GOT3 (cell line): Measurements from ENCODE around the gene MS4A2.
"Not testable (repeated sequence)": the region's sequence is repeated elsewhere in the genome, so short reads cannot be mapped to it uniquely, and the experiment has no call there.

Experiments
- DNase-seq: peaks from one replicate; lab custom pipeline; 2025; ENCODE audit warnings: mixed read lengths; lab: John Stamatoyannopoulos, UW

The MS4A2 gene

DNA sequence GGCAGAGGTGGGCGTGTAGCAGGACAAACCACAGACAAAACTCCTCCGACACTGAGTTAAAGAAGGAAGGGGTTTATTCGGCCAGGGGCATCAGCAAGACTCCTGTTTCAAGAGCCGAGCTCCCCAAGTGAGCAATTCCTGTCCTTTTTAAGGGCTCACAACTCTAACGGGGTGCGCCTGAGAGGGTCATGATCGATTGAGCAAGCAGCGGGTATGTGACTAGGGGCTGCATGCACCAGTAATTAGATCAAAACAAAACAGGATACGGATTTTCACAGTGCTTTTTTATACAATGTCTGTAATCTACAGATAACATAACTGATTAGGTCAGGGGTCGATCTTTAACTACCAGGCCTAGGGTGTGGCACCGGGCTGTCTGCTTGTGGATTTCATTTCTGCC lies 12.9 kb downstream of the MS4A2 start:
- DNase-seq: not testable (repeated sequence)

GRCh38 chr11:60104471-60105115 lies 16.1 kb downstream of the MS4A2 start:
- DNase-seq: not testable (repeated sequence)

- not testable (repeated sequence) for DNase-seq
These were observed 20.2 kb downstream of the MS4A2 start for GRCh38 chr11:60108631-60109030.

DNA sequence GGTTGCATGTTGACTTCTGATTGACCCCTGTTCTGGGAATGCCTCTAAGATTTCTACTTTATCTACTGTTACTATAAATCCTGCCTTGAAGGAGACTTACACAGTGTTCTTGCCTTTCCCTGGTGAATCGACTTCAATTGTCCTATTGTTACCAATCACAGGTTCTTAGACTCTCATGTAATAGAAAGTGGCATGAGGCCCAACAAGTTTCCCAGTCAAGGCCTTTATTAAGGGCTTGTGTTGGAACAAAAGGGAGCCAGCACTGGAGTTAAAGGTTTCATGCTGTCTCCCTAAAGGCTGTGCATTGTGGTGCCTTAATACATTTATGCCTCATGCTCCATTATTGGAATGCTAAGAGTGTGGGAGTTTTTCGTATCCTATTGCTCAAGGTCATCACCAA lies 23.3 kb downstream of the MS4A2 start:
- DNase-seq: no peak

DNA sequence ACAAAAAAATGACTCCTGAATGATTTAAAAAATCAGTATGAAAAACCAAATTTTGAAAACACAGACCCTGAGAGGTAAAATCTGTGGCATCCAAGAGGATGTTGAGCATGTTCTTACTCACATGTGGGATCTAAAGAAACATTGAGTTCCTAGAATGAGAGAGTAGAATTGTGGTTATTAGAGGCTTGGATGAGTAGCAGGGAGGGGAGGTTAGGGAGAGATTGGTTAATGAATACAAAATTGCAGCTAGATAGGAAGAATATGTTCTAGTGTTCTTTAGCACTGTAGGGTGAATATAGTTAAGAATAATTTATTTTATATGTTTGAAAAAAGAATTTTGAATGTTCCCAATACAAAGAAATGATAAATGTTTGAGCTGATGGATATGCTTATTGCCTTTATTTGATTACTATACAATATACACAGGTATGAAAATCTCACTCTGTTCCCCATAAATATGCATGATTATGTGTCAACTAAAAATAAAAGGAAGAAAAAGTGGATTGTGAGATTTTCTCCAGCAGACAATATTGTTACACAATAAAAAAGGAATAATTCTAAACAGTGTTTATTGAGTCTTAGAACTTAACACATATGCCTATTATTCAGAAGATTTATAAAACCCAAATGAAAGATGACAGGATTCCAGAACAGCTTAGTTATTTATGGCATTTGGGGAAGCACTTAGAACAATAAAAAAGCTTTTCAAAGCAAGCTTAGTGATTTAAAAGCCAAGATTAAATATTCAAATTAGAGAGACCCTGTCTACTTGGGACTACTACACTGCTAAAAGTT lies 28.7 kb downstream of the MS4A2 start:
- no peak for DNase-seq

GRCh38 chr11:60118338-60118737 lies 29.9 kb downstream of the MS4A2 start:
- DNase-seq: no peak

DNA sequence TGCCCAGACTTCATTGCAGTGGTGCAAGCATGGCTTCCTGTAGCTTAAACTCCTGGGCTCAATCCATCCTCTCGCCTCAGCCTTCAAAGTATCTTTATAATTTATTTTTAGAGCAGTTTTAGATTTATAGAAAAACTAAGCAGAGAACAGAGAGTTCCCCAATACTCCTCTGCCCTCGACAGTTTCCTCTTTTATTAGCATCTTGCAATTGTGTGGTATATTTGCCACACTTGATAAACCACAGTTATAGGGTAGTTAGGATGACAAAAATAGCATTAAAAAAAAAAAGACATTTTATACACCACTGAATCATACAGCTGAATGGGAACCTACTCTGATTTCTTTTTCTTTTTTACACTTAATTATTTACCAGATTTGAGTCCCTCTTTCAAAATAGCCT lies 31.2 kb downstream of the MS4A2 start:
- no peak for DNase-seq

DNA sequence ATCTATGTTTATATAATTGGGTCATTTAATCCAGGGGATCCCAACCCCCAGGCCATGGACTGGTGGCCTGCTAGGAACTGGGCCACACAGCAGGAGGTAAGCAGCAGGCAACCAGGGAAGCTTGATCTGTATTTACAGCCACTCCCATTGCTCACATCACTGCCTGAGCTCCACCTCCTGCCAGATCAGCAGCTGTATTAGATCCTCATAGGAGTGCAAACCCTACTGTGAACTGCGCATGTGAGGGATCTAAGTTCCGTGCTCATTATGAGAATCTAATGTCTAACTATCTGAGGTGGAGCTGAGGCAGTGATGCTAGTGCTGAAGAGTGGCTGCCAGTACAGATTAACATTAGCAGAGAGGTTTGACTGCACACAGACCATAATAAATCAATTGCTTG lies 32.8 kb downstream of the MS4A2 start:
- DNase-seq: no peak

GRCh38 chr11:60122414-60123036 lies 34.1 kb downstream of the MS4A2 start:
- DNase-seq: no peak

DNA sequence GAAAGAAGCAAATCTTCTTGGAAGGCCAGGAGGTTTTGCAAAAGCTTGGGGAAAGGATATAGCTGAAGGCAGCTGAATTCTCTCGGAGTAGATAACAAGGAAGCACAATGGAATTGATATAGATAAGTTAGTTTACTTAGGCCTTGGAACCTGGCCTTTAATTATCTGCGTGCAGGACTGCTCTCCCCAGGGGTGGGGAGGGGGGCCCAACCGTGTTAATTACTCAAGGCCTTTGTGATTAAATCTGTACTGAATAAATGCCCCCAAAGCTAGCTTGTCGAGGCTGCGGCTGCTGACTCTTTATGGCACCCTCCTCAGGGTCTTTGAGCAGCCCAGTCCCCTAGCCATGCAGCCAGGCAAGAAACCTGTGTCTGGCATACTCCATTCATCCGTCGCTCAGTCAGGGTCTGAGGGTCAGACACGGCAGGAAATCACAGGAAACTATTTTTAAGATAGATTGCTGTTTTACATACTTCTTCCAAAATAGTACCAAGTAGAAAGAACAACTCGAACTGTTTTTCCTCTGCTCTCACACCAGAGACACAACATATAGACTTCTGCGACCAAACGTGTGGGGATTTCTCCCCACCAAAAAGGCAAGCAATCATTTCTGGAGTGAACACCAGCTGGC lies 36.5 kb downstream of the MS4A2 start:
- no peak for DNase-seq

DNA sequence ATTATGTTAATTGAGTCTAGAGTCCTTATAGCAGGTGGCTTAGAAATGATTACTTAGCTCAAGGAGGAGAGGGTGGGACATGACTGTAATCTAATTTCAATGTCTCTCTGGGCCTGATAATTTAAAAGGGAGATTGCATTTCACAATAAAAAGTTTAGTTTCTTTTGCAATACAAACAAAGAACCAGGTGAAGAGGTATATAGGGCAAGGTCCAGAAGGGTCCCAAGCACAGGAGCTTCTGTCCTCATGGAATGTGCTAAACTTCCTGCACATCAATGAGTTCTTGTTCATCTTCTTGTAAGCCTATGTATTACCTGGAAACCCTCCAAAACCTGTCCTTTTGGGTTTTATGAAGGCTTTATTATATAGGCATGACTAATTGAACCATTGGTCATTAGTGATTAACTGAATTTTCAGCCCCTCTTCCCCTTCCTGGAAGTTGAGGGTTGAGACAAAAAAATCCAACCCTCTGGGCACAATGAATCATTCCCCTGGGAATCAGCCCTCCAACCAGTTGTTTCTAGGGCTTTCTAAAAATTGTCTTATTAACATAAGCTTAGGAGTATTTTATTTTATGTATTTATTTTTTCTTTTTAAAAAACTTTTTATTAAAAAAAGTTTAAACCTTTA lies 37.6 kb downstream of the MS4A2 start:
- no peak for DNase-seq

DNA sequence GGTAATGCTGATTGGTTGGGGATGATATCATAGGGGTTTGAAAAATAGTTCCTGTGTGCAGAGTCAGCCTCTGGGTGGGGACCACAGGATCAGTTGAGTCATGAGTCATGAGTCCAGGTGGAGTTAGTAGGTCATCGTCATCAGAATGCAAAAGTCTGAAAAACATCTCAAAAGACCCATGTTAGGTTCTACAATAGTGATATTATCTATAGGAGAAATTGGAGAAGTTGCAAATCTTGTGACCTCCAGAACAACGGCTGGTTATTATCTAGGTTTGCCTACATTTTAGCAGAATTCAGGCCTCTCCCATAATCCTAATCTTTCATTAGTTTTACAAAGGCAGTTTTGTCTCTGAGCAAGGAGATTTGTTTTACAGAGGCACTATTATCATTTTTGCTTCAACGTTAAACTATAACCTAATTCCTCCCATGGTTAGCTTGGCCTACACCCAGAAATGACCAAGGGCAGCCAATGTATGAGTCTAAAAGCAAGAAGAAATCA lies 38.9 kb downstream of the MS4A2 start:
- DNase-seq: no peak

DNA sequence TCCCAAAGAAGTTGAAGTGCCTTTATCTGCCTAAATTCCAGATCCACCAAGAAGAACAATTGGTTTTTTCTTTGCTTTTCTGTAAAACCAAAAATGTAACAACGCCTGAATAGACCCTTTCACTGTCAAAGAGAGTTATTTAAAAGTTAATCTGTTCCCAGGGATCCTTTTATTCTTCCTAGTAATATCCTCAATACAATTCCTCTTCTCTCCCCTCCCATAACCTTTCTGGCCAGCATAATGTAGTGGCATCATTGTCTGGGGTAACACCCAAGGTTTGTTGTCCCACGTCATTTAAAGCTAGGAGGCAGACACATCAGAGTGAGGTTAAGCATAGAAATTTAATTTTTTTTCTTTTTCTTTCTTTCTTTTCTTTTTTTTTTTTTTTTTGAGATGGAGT lies 39.9 kb downstream of the MS4A2 start:
- DNase-seq: no peak

GRCh38 chr11:60128866-60129265 lies 40.4 kb downstream of the MS4A2 start:
- not testable (repeated sequence) for DNase-seq

GRCh38 chr11:60129853-60130252 lies 41.4 kb downstream of the MS4A2 start:
- no peak for DNase-seq

- no peak for DNase-seq
These were observed 42.0 kb downstream of the MS4A2 start for GRCh38 chr11:60130496-60130895.

- DNase-seq: no peak
These were observed 43.4 kb downstream of the MS4A2 start for GRCh38 chr11:60131912-60132311.

- no peak for DNase-seq
These were observed 45.5 kb downstream of the MS4A2 start for GRCh38 chr11:60133917-60134316.

GRCh38 chr11:60143768-60144167 lies 55.3 kb downstream of the MS4A2 start:
- no peak for DNase-seq

- no peak for DNase-seq
These were observed 57.2 kb downstream of the MS4A2 start for GRCh38 chr11:60145677-60146076.
